Tongue (tissue), 2 donors: ENCODE measurements around the gene CHPT1. TPM values are rescaled to one million over a fixed set of nuclear protein-coding genes. Genes with fewer than 3 reads are reported as not detected.

Experiments used
- DNase-seq: peaks from one replicate; pipeline ENCODE4 v3.0.0-alpha.2; 2015
- total RNA-seq: library from RNA; depleted of rRNA; stranded (reverse); fragments of >200 nt; gene quantifications from one replicate; pipeline ENCODE4 v1.2.3, GENCODE V29; 2014

The CHPT1 gene
- total RNA-seq, 1 donor from 2014 or later = 30.2 TPM

DNA sequence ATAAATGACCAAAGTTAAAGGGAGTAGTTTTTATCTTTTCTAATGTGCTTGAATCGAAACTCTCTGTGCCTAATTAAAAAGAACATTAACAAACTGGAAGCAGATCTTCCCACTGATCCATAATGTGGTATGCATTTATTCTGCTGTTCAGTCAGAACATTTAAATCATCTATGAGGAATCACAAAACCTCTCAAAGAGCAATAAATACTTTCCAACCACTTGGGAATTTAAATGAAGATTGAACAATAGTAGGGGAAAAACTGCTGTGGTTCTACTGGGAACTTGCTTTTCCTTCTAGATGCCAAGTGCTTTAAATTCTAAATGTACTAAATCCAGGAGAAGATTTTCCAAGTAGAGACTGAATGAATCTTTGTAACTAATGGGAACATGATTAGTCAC lies 12.3 kb upstream of the CHPT1 start:
- DNase-seq = no peak

DNA sequence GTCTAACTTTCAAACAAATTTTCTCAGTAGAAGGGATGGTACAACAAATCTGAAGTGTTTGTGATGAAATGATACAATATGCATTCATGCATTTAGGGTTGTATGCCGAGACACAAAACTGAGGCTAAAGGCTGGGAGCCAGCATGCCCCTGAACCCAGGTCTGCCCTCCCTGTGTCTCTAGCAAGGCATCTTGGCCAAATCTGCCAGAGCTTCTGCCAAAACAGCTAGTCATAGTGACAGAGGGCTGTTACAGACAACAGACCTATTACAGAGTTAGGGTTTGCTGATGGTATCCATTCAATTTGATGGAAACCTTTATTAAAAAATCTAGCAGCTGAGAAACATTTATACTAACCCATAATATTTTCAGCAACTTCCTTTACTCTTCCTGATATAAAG lies 11.3 kb upstream of the CHPT1 start:
- no peak for DNase-seq

GRCh38 chr12:101690544-101691098 lies 6.8 kb upstream of the CHPT1 start:
- DNase-seq = no peak

GRCh38 chr12:101691503-101692096 lies 5.8 kb upstream of the CHPT1 start:
- DNase-seq = no peak

GRCh38 chr12:101694297-101694848 lies 3.1 kb upstream of the CHPT1 start:
- no peak for DNase-seq

DNA sequence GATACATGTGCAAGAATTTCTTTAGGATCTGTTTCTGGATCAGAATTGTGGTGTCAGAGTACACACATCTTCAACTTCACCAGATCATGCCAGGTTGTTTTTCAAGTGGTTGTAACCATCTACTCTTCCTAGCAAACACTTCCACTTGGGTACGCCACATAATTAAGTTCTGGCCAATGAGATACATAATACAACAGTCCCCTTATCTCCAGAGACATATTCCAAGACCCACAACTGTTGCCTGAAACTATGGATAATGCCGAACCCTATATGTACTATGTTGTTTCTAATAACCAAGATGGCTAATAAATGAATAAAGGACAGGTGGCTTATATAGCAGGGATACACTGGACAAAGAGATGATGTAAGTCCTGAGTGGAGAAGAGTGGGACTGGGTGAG lies 2.5 kb upstream of the CHPT1 start:
- DNase-seq = no peak

DNA sequence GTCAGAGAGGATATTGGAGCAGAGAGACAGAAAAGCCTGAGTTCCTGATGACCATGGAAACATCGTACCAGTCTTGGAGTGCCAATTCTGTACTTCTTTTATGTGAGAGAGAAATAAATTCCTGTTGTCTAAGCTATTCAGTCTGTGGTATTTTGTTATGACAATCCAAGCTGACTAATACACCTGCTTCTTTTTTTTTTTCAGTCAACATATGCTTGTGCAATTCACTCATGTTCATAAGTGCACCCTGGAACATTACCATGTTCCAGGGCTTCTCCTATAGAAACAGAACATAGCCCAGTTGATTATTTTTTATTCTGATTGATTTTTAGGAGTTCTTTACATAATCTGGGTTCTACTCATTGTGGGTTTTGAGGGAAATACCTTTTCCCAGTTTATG lies 1.7 kb upstream of the CHPT1 start:
- DNase-seq = no peak

GRCh38 chr12:101696251-101697196 lies 916 bp upstream of the CHPT1 start:
- peak; percentile 71 for DNase-seq

- DNase-seq = peak; percentile 32
Observed at GRCh38 chr12:101697930-101698799, 725 bp downstream of the CHPT1 start.

- DNase-seq = peak; percentile 47
Observed at GRCh38 chr12:101698800-101699347, 1.4 kb downstream of the CHPT1 start.

GRCh38 chr12:101700299-101700820 lies 2.9 kb downstream of the CHPT1 start:
- DNase-seq = no peak

GRCh38 chr12:101703487-101703886 lies 6.0 kb downstream of the CHPT1 start:
- DNase-seq = no peak

DNA sequence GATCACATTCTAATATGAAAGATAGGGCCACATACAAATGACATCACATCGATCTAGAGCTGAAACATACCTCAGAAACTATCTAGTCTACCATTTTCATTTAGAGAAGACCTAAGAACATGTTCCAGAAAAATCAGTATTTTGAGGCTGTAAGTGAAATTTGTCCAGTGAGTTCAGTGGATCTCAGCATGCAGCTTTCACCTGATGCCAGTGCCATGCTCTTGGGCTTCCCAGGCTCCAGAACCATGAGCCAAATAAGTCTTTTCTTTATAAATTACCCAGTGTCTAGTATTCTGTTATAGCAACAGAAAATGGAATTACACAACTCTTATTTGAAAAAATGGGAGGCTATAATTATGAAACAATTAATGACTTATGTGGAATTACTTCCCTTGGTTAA lies 9.0 kb downstream of the CHPT1 start:
- no peak for DNase-seq

DNA sequence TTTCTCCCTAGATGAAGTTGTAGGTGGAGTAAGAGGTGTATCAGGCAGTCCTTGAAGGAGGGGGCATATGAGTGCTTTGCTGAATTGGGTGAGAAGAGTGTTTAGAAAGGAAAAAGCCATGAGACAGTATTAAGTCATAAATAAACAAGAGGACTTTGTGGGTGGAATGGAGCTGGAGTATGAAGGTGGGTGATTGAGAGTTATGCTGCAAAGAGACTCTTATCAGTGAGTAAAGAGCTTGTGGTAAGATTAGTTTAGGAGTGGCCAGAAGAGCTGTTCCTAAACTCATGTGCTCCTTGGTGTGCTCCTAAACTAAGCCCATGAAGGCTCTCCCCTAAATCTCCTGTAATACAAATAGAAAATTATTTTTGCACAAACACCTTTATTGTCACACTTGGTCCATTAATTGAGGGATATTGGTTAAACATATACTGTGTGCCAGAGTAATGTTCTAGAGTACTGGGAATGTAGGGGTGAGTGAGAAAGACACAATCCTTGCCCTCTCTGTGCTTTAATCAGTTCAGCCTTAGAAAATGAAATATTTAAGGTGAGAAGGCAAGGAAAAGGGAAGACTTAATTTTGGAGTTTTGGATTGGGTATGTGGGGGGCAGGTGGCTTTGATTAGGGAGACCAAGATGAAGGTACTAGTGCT lies 9.8 kb downstream of the CHPT1 start:
- DNase-seq = no peak

DNA sequence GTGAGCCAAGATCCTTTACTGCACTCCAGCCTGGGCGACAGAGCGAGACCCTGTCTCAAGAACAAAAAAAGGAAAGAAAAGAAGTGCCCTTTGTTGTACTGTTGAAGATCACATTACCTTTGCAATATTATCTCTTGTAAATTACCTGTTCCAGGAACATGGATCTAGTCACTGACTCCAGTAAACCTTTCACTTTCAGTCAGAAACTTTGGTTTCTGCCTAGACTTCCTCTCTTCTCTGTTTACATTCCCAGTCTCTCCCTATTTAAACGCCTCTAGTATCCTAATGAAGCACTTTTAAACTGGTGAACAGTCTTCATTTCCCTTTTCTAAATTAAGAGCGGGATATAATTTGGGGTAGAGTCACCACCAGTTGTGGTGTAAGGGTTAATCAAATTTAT lies 12.8 kb downstream of the CHPT1 start:
- no peak for DNase-seq

DNA sequence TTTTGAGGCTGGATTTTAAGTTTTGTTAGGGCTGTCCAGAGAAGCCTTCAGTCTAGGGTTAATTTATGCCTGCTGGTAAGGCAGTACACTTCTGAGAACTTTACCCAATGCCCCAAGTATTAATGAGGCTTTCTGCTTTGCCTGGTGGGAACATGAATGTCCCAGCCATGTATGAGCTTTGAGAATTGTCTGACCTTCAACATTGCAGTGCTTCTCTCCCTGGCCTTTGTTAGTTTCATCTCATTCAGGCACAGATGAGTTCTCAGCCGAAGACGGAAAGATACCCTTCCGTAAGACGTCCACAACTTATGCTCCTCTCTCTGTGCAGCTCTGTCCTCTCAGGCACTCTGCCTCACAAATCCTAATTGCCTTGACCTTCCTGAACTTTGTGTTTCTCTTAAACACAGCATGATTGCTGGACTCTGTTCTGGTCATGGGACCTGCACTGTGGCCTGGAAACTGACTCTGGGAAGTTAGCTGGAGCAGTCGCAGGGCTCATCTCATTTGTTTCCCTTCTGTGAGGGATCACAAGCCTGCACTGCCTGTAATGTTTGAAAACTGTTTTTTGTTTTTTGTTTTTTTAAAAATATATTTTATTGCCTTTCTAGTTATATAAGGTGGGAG lies 15.7 kb downstream of the CHPT1 start:
- DNase-seq = no peak

- no peak for DNase-seq
Observed at GRCh38 chr12:101713930-101714329, 16.5 kb downstream of the CHPT1 start.

DNA sequence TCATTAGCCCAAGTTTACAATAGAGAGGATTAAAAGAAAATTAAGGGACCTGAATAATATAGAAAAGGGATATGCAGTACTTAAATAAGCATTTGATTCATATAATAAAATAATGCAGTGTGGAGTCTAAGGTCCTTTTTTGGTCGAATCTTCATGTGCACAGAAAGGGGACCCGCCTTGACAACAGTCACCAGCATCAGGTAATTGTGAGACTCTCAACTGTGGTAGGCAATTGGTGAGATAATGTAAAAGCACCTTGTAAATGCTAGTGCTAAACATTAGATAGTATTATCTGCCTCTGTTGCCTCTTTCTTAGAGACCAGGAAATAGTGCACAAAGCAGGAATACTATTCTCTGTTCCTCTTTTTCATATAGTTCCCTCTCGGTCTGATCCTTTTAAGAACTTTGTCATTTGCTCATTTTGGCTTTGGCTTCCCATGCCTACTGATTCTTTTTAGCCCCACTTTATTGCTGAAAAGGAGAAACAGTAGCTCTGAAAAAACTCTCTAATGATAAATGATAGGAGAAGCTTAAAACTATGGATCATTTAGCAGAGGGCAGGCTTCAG lies 17.5 kb downstream of the CHPT1 start:
- no peak for DNase-seq

DNA sequence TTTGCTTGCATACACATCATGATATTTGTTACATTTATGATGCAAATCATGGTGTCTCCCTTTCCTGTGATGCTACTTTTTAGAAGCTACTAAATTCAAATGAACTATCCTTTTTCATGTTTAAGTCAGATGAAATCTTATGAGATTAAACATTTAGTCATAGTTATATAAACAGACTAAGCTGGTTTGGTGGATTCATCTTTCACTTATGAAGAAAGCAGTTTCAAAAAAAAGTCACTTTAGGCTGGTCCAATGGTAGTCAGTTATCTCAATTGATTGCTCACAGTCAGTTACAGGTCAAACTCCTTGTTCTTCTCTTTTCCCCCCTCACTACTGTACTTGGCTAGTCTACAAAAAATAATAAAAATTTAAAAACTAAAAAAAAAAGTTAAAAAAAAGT lies 22.1 kb downstream of the CHPT1 start:
- DNase-seq = no peak

- DNase-seq = no peak
Observed at GRCh38 chr12:101720118-101720517, 22.7 kb downstream of the CHPT1 start.
